AG04450 (cell line): ENCODE measurements around the gene NCAPD2. TPM values are rescaled to one million over a fixed set of nuclear protein-coding genes. Genes with fewer than 3 reads are reported as not detected.
A peak's percentile ranks its signal among the peaks of the same experiment; 100 is the strongest.

ENCODE experiments used
- CTCF ChIA-PET: fragments of 300-600, 350-600 bp; formaldehyde crosslinking; extraction: SDS; loops from one replicate; lab custom pipeline; 2022; ENCODE audit warnings: antibody characterized with exemption, inconsistent platforms; lab: Charles Lee
- POLR2A ChIA-PET: fragments of 350-600 bp; formaldehyde crosslinking; extraction: SDS; loops from one replicate; lab custom pipeline; 2021; ENCODE audit warnings: antibody characterized with exemption, inconsistent platforms; lab: Yijun Ruan, JAX
- DNase-seq: peaks from one replicate; pipeline ENCODE4 v3.0.0-alpha.2; 2011; ENCODE audit warnings: low read depth, low spot score
- H3K27ac ChIP-seq: one replicate; pipeline ENCODE4 v1.5.1; 2012; ENCODE audit warnings: low read depth, low read length, control low read depth
- H3K27me3 ChIP-seq: one replicate; pipeline ENCODE4 v1.6.0; 2012; ENCODE audit warnings: low read length; ENCODE audit not compliant: control insufficient read depth, insufficient read depth
- H3K4me3 ChIP-seq: 2 replicates; pipeline ENCODE4 v1.5.1; 2011; ENCODE audit warnings: mild to moderate bottlenecking, low read depth, low read length, control low read depth
- H3K9me3 ChIP-seq: 2 replicates; pipeline ENCODE4 v1.5.1; 2012; ENCODE audit warnings: low read length; ENCODE audit not compliant: control insufficient read depth, insufficient read depth
- polyA plus RNA-seq: library from polyadenylated mRNA; depleted of rRNA; stranded (reverse); fragments of >200 nt; gene quantifications from 2 replicates; pipeline ENCODE4 v1.2.3, GENCODE V29; 2011
- TF ChIP-seq, protein P1 (sequence below): IDR thresholded peaks from 2 replicates; pipeline ENCODE4 v1.5.1; 2011; ENCODE audit warnings: low read depth, low read length, control low read depth, inconsistent platforms

NCAPD2 gene
- polyA plus RNA-seq, 1 experiment = 38.4 TPM

DNA sequence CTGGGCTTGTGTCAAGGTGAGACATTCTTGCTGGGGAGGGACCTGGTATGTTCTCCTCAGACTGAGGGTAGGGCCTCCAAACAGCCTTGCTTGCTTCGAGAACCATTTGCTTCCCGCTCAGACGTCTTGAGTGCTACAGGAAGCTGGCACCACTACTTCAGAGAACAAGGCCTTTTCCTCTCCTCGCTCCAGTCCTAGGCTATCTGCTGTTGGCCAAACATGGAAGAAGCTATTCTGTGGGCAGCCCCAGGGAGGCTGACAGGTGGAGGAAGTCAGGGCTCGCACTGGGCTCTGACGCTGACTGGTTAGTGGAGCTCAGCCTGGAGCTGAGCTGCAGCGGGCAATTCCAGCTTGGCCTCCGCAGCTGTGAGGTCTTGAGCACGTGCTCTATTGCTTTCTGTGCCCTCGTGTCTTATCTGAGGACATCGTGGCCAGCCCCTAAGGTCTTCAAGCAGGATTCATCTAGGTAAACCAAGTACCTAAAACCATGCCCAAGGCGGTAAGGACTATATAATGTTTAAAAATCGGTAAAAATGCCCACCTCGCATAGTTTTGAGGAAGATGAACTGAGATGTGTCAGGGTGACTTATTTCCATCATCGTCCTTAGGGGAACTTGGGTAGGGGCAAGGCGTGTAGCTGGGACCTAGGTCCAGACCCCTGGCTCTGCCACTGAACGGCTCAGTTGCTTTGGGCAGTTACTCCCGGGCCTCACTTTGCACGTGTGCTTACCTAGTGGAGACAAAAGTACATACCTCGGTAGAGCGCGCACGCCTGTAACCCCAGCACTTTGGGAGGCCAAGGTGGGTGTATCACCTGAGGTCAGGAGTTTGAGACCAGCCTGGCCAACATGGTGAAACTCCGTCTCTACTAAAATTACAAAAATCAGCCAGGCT lies 44.8 kb downstream of the NCAPD2 start:
- TF ChIP-seq, protein P1, sequence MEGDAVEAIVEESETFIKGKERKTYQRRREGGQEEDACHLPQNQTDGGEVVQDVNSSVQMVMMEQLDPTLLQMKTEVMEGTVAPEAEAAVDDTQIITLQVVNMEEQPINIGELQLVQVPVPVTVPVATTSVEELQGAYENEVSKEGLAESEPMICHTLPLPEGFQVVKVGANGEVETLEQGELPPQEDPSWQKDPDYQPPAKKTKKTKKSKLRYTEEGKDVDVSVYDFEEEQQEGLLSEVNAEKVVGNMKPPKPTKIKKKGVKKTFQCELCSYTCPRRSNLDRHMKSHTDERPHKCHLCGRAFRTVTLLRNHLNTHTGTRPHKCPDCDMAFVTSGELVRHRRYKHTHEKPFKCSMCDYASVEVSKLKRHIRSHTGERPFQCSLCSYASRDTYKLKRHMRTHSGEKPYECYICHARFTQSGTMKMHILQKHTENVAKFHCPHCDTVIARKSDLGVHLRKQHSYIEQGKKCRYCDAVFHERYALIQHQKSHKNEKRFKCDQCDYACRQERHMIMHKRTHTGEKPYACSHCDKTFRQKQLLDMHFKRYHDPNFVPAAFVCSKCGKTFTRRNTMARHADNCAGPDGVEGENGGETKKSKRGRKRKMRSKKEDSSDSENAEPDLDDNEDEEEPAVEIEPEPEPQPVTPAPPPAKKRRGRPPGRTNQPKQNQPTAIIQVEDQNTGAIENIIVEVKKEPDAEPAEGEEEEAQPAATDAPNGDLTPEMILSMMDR = no peak
- Histone ChIP-seq H3K9me3 (peaks cover 4% of the 10 kb centered on the region; the same call in 1 of the 2 replicates), H3K4me3 (peak overlapping the region; percentile 17; the same call in 1 of the 2 replicates), H3K27me3 (no peaks in the 10 kb centered on the region), H3K27ac (peak overlapping the region; percentile 39)
- ChIA-PET POLR2A (interaction anchor here (0.7 to 7.7 kb wide), 10 partner anchors 13 to 235 kb away, joined by 3 to 218 read pairs (median 5); partner anchors contain the start of genes IFFO1, MRPL51, VAMP1 and ZNF384), CTCF (interaction anchor here (0.6 to 4.2 kb wide), 10 partner anchors 12 to 283 kb away, joined by 3 to 103 read pairs (median 4); partner anchors contain the start of gene GPR162)
- DNase-seq = no peak

DNA sequence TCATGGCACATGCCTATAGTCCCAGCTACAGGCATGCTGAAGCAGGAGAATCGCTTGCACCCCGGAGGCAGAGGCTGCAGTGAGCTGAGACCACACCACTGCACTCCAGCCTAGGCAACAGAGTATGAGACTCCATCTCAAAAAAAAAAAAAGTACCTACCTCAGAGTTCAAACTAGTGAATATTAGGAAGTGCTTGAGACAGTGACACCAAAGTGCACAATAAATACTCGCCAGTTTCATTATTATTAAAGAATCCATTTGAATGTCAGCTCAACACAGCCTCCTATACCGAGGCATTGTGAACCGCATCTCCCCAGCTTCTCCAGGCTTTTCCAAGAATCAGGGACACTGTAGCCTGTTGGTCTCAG lies 45.4 kb downstream of the NCAPD2 start:
- TF ChIP-seq, protein P1 = no peak
- CTCF ChIA-PET = interaction anchor here (0.6 to 4.2 kb wide), 5 partner anchors 11 to 224 kb away, joined by 3 to 103 read pairs (median 5); no protein-coding TSS in a partner anchor
- no peak for DNase-seq
- POLR2A ChIA-PET = interaction anchor here (0.7 to 7.7 kb wide), 10 partner anchors 12 to 329 kb away, joined by 3 to 218 read pairs (median 5); partner anchors contain the start of genes IFFO1, MRPL51, VAMP1 and ZNF384
- no peaks in the 10 kb centered on the region for H3K27me3 ChIP-seq
- no peak overlapping the region for H3K4me3 ChIP-seq
- peak overlapping the region; percentile 11 for H3K27ac ChIP-seq
- peaks cover 3% of the 10 kb centered on the region; the same call in 1 of the 2 replicates for H3K9me3 ChIP-seq

DNA sequence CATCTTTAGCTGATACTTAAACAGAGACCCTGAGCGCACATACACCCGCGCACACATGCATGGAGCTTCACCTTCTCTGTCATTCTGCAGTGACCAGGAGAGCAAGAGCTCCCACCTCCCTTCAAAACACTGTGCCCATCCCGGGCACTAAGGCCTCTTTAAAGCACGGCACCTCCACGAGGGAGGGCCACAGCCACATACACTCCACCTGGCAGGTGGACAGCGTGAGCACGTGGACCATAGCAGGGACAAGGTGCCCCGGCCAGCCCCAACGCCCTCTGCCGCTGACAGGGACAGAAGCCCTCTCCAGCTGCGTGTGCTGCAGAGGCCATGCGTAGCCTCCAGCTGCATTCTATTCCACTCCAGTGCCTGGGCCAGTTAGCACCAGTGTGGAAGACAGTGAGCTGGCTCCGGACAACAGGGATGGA lies 45.8 kb downstream of the NCAPD2 start:
- TF ChIP-seq, protein P1 = no peak
- CTCF ChIA-PET = interaction anchor here (0.6 to 4.2 kb wide), 6 partner anchors 11 to 551 kb away, joined by 3 to 103 read pairs (median 4); no protein-coding TSS in a partner anchor
- DNase-seq = no peak
- H3K27me3 ChIP-seq = no peaks in the 10 kb centered on the region
- H3K4me3 ChIP-seq = no peak overlapping the region
- POLR2A ChIA-PET = interaction anchor here (0.9 to 7.7 kb wide), 8 partner anchors 12 to 328 kb away, joined by 3 to 218 read pairs (median 6); partner anchors contain the start of genes IFFO1, MRPL51, VAMP1 and ZNF384
- H3K9me3 ChIP-seq = peaks cover 3% of the 10 kb centered on the region; the same call in 1 of the 2 replicates
- peak overlapping the region; percentile 83 for H3K27ac ChIP-seq

DNA sequence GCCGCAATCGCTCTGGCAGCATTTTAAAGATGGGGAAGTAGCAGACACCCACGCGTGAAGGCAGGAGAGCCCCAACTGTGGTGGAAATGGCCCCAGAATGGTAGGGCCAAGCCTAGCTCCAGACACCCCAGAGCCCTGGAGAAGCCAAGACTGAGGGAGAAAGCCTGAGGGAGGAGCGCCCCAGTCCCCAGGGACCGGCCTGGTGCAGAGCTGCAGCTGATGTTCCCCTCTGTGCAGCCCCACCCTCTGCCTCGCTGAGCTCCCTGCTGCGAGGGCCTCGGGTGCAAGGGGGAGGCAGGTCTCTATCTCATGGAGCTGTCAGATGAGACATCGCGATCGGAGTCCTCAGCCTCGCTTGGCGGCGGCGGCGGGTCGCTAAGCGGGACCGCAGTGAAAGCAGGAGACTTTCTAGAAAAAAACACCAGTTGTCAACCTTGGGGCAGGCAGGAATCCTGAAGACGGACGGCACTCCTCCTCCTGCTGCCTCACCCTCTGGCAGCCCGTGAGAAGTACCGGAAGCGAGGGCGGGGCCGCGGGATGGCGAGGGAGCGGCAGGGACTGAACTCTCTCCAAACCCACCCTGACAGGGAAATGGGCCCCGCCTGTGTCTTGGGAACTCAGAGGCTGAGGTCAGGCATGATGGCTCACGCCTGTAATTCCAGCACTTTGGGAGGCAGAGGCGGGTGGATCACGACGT lies 46.4 kb downstream of the NCAPD2 start:
- POLR2A ChIA-PET = interaction anchor here (0.9 to 7.7 kb wide), 6 partner anchors 11 to 328 kb away, joined by 4 to 218 read pairs (median 8); partner anchors contain the start of genes IFFO1, VAMP1 and ZNF384
- peak; percentile 75 for DNase-seq
- Histone ChIP-seq H3K27me3 (no peaks in the 10 kb centered on the region), H3K9me3 (peaks cover 2% of the 10 kb centered on the region; the same call in 1 of the 2 replicates), H3K4me3 (0 out of 2 replicates have a peak overlapping the region, but pooled peaks have one; percentile 7), H3K27ac (peak overlapping the region; percentile 83)
- TF ChIP-seq, protein P1 = no peak
- CTCF ChIA-PET = interaction anchor here (0.7 to 4.2 kb wide), 5 partner anchors 10 to 551 kb away, joined by 3 to 103 read pairs (median 5); no protein-coding TSS in a partner anchor
